GM23338 (cell line): ENCODE data around the gene ACVRL1. TPM values are rescaled to one million over a fixed set of nuclear protein-coding genes. Genes with fewer than 3 reads are reported as not detected.

ENCODE experiments used
- ATAC-seq: fragments of 200-7000 bp; cut with Tn5 transposase; 3 replicates; pipeline ENCODE4 v1.9.1; 2020
- DNase-seq: peaks from one replicate; pipeline ENCODE4 v3.0.0-alpha.2; 2015; ENCODE audit warnings: low spot score
- H2AFZ ChIP-seq: fragments of 200-600 bp; sonication (generic); 2 replicates; pipeline ENCODE4 v1.8.0; 2016; ENCODE audit warnings: antibody characterized with exemption, mild to moderate bottlenecking, moderate library complexity
- H3F3A ChIP-seq: fragments of 200-600 bp; sonication (generic); replicated peaks from 2 replicates; pipeline ENCODE4 v1.8.0; 2017; ENCODE audit warnings: antibody characterized with exemption, mixed run types, low read depth
- H3K27ac ChIP-seq: fragments of 200-600 bp; sonication (generic); 2 replicates; pipeline ENCODE4 v1.6.1; 2016; ENCODE audit warnings: low read depth
- H3K27me3 ChIP-seq: fragments of 200-600 bp; sonication (generic); 2 replicates; pipeline ENCODE4 v1.8.0; 2016; ENCODE audit warnings: mild to moderate bottlenecking, mixed run types, moderate library complexity; ENCODE audit not compliant: insufficient read depth
- H3K36me3 ChIP-seq: fragments of 200-600 bp; sonication (generic); 2 replicates; pipeline ENCODE4 v1.8.0; 2016; ENCODE audit warnings: mild to moderate bottlenecking; ENCODE audit not compliant: insufficient read depth
- H3K4me1 ChIP-seq: fragments of 200-600 bp; sonication (generic); 2 replicates; pipeline ENCODE4 v1.8.0; 2016; ENCODE audit warnings: mild to moderate bottlenecking, moderate library complexity; ENCODE audit not compliant: insufficient read depth
- H3K4me2 ChIP-seq: fragments of 200-600 bp; sonication (generic); 2 replicates; pipeline ENCODE4 v1.7.1; 2017; ENCODE audit warnings: mixed run types
- H3K4me3 ChIP-seq: fragments of 200-600 bp; sonication (generic); 2 replicates; pipeline ENCODE4 v1.6.1; 2016; ENCODE audit warnings: mixed run types
- H3K79me2 ChIP-seq: fragments of 200-600 bp; sonication (generic); replicated peaks from 2 replicates; pipeline ENCODE4 v1.8.0; 2017; ENCODE audit warnings: mild to moderate bottlenecking; ENCODE audit not compliant: insufficient read depth
- H3K9me2 ChIP-seq: fragments of 200-600 bp; sonication (generic); 2 replicates; pipeline ENCODE4 v1.8.0; 2017; ENCODE audit not compliant: insufficient read depth
- H4K20me1 ChIP-seq: fragments of 200-600 bp; sonication (generic); replicated peaks from 2 replicates; pipeline ENCODE4 v1.8.0; 2017; ENCODE audit warnings: mild to moderate bottlenecking; ENCODE audit not compliant: insufficient read depth
- H3K27ac Mint-ChIP-seq: 2 replicates; pipeline ENCODE4 v1.8.0; 2020; ENCODE audit warnings: inconsistent platforms, mild to moderate bottlenecking, moderate library complexity, mixed read lengths
- H3K27me3 Mint-ChIP-seq: 3 replicates; pipeline ENCODE4 v1.8.0; 2022; ENCODE audit warnings: low read depth, mild to moderate bottlenecking, moderate library complexity, mixed read lengths, inconsistent platforms; ENCODE audit not compliant: insufficient read depth, poor library complexity
- H3K36me3 Mint-ChIP-seq: 3 replicates; pipeline ENCODE4 v1.8.0; 2021; ENCODE audit warnings: low read depth, mild to moderate bottlenecking, inconsistent platforms, moderate library complexity, mixed read lengths
- H3K4me1 Mint-ChIP-seq: 3 replicates; pipeline ENCODE4 v1.8.0; 2020; ENCODE audit warnings: mild to moderate bottlenecking, inconsistent platforms, mixed read lengths
- H3K4me3 Mint-ChIP-seq: 3 replicates; pipeline ENCODE4 v1.8.0; 2021; ENCODE audit warnings: moderate library complexity, mild to moderate bottlenecking, inconsistent platforms, mixed read lengths
- H3K9me3 Mint-ChIP-seq: 3 replicates; pipeline ENCODE4 v1.8.0; 2020; ENCODE audit warnings: moderate library complexity, mild to moderate bottlenecking, inconsistent platforms, mixed read lengths
- CREB1 ChIP-seq: fragments of 250-450 bp; sonication (Bioruptor Pico); IDR thresholded peaks from 2 replicates; pipeline ENCODE4 v1.5.0; 2020; ENCODE audit warnings: low read depth, mild to moderate bottlenecking, moderate library complexity
- EZH2 ChIP-seq: fragments of 200-600 bp; sonication (generic); IDR thresholded peaks from one replicate; pipeline ENCODE4 v1.8.0; 2017; ENCODE audit warnings: antibody characterized with exemption, mild to moderate bottlenecking, low read depth; ENCODE audit not compliant: unreplicated experiment
- EZH2phosphoT487 ChIP-seq: fragments of 200-600 bp; sonication (generic); IDR thresholded peaks from one replicate; pipeline ENCODE4 v1.8.1; 2018; ENCODE audit warnings: antibody characterized with exemption; ENCODE audit not compliant: unreplicated experiment
- JUNB ChIP-seq: IDR thresholded peaks from one replicate; pipeline ENCODE4 v1.6.1; 2016; ENCODE audit warnings: antibody characterized with exemption; ENCODE audit not compliant: unreplicated experiment
- ZNF114 ChIP-seq: fragments of 250-450 bp; sonication (Bioruptor Pico); IDR thresholded peaks from 2 replicates; pipeline ENCODE4 v1.5.0; 2020; ENCODE audit warnings: mild to moderate bottlenecking, moderate library complexity
- ZNF331 ChIP-seq: fragments of 250-450 bp; sonication (Bioruptor Pico); IDR thresholded peaks from 2 replicates; pipeline ENCODE4 v1.5.0; 2020; ENCODE audit warnings: low read depth, mild to moderate bottlenecking, moderate library complexity
- polyA plus RNA-seq: library from polyadenylated mRNA; unstranded; fragments of >200 nt; fragmentation: Nextera tagmentation; extraction: Ambion mirVana; gene quantifications from 2 replicates; pipeline ENCODE4 v1.2.1, GENCODE V29; 2016
- total RNA-seq: library from RNA; depleted of rRNA; stranded (reverse); fragments of >200 nt; shearing (Covaris generic); gene quantifications from 2 replicates; pipeline ENCODE4 v1.2.3, GENCODE V29; 2014
- TF ChIP-seq, protein P1 (sequence below): IDR thresholded peaks from 2 replicates; pipeline ENCODE4 v1.6.1; 2016; ENCODE audit warnings: antibody characterized with exemption
- TF ChIP-seq, protein P2 (sequence below): IDR thresholded peaks from one replicate; pipeline ENCODE4 v1.6.1; 2018; ENCODE audit warnings: antibody characterized with exemption; ENCODE audit not compliant: unreplicated experiment
- TF ChIP-seq, protein P3 (sequence below), 2 experiments: fragments of 200-600 bp in 1 of 2; sonication (generic) in 1 of 2; conservative IDR thresholded peaks; 2 replicates each; pipeline versions ENCODE4 v1.5.1 to v1.6.1; 2016 to 2017; ENCODE audit warnings: antibody characterized with exemption in 2 of 2, low read depth in 2 of 2, mild to moderate bottlenecking in 2 of 2, moderate library complexity in 1 of 2
- TF ChIP-seq, protein P4 (sequence below): fragments of 250-450 bp; sonication (Bioruptor Pico); IDR thresholded peaks from 2 replicates; pipeline ENCODE4 v1.5.0; 2020; ENCODE audit warnings: mild to moderate bottlenecking, moderate library complexity

ACVRL1 gene
- total and polyA plus RNA-seq, 2 experiments from 2014 or later = 0.28 TPM; not detected in 1

DNA sequence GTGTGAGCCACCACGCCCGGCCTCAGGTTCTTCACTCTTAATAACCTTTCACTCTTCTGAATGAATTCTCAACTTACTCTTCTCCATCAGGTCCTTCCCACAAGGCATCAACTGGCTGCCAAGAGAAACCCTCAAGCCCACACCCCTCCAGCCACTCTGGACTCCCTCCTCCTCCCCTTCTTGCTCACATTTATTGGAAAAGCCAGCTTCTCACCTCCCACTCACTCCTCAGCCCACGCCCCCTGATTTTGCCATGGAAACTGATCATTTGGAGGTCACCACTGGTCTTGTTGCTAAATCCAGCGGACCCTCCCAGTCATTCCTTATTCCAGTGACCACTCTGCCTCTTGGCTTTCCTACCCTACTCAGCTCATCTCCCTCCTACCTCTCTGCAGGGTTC lies 26.8 kb downstream of the ACVRL1 start:
- Histone ChIP-seq H4K20me1 (no peaks in the 10 kb centered on the region), H3K4me1 (no peaks in the 10 kb centered on the region), H3K27ac (no peak overlapping the region), H3K4me3 (no peak overlapping the region), H3K9me2 (no peaks in the 10 kb centered on the region), H3F3A (no peaks in the 10 kb centered on the region), H3K4me2 (no peak overlapping the region), H3K27me3 (no peaks in the 10 kb centered on the region), H3K36me3 (no peaks in the 10 kb centered on the region), H2AFZ (no peak overlapping the region), H3K79me2 (no peaks in the 10 kb centered on the region)
- Mint-ChIP-seq H3K27ac (no peak overlapping the region), H3K9me3 (no peaks in the 10 kb centered on the region), H3K27me3 (peaks cover 3% of the 10 kb centered on the region), H3K36me3 (no peaks in the 10 kb centered on the region), H3K4me1 (peaks cover 2% of the 10 kb centered on the region; the same call in 2 of the 3 replicates), H3K4me3 (no peak overlapping the region)
- DNase-seq (no peak), ATAC-seq (no peak)
- TF ChIP-seq ZNF114 (CRISPR knock-in tag) = no peak
- TF ChIP-seq, protein P1, sequence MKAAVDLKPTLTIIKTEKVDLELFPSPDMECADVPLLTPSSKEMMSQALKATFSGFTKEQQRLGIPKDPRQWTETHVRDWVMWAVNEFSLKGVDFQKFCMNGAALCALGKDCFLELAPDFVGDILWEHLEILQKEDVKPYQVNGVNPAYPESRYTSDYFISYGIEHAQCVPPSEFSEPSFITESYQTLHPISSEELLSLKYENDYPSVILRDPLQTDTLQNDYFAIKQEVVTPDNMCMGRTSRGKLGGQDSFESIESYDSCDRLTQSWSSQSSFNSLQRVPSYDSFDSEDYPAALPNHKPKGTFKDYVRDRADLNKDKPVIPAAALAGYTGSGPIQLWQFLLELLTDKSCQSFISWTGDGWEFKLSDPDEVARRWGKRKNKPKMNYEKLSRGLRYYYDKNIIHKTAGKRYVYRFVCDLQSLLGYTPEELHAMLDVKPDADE = no peak
- no peak for TF ChIP-seq JUNB
- TF ChIP-seq CREB1 (CRISPR knock-in tag) = no peak
- TF ChIP-seq EZH2 = no peak
- TF ChIP-seq, protein P2, sequence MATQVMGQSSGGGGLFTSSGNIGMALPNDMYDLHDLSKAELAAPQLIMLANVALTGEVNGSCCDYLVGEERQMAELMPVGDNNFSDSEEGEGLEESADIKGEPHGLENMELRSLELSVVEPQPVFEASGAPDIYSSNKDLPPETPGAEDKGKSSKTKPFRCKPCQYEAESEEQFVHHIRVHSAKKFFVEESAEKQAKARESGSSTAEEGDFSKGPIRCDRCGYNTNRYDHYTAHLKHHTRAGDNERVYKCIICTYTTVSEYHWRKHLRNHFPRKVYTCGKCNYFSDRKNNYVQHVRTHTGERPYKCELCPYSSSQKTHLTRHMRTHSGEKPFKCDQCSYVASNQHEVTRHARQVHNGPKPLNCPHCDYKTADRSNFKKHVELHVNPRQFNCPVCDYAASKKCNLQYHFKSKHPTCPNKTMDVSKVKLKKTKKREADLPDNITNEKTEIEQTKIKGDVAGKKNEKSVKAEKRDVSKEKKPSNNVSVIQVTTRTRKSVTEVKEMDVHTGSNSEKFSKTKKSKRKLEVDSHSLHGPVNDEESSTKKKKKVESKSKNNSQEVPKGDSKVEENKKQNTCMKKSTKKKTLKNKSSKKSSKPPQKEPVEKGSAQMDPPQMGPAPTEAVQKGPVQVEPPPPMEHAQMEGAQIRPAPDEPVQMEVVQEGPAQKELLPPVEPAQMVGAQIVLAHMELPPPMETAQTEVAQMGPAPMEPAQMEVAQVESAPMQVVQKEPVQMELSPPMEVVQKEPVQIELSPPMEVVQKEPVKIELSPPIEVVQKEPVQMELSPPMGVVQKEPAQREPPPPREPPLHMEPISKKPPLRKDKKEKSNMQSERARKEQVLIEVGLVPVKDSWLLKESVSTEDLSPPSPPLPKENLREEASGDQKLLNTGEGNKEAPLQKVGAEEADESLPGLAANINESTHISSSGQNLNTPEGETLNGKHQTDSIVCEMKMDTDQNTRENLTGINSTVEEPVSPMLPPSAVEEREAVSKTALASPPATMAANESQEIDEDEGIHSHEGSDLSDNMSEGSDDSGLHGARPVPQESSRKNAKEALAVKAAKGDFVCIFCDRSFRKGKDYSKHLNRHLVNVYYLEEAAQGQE = no peak
- TF ChIP-seq, protein P3, sequence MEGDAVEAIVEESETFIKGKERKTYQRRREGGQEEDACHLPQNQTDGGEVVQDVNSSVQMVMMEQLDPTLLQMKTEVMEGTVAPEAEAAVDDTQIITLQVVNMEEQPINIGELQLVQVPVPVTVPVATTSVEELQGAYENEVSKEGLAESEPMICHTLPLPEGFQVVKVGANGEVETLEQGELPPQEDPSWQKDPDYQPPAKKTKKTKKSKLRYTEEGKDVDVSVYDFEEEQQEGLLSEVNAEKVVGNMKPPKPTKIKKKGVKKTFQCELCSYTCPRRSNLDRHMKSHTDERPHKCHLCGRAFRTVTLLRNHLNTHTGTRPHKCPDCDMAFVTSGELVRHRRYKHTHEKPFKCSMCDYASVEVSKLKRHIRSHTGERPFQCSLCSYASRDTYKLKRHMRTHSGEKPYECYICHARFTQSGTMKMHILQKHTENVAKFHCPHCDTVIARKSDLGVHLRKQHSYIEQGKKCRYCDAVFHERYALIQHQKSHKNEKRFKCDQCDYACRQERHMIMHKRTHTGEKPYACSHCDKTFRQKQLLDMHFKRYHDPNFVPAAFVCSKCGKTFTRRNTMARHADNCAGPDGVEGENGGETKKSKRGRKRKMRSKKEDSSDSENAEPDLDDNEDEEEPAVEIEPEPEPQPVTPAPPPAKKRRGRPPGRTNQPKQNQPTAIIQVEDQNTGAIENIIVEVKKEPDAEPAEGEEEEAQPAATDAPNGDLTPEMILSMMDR (conservative IDR thresholded peaks at IDR 0.05; ENCODE audit: low read depth in 2 of 2) = no peak
- no peak for TF ChIP-seq EZH2phosphoT487
- TF ChIP-seq, protein P4, sequence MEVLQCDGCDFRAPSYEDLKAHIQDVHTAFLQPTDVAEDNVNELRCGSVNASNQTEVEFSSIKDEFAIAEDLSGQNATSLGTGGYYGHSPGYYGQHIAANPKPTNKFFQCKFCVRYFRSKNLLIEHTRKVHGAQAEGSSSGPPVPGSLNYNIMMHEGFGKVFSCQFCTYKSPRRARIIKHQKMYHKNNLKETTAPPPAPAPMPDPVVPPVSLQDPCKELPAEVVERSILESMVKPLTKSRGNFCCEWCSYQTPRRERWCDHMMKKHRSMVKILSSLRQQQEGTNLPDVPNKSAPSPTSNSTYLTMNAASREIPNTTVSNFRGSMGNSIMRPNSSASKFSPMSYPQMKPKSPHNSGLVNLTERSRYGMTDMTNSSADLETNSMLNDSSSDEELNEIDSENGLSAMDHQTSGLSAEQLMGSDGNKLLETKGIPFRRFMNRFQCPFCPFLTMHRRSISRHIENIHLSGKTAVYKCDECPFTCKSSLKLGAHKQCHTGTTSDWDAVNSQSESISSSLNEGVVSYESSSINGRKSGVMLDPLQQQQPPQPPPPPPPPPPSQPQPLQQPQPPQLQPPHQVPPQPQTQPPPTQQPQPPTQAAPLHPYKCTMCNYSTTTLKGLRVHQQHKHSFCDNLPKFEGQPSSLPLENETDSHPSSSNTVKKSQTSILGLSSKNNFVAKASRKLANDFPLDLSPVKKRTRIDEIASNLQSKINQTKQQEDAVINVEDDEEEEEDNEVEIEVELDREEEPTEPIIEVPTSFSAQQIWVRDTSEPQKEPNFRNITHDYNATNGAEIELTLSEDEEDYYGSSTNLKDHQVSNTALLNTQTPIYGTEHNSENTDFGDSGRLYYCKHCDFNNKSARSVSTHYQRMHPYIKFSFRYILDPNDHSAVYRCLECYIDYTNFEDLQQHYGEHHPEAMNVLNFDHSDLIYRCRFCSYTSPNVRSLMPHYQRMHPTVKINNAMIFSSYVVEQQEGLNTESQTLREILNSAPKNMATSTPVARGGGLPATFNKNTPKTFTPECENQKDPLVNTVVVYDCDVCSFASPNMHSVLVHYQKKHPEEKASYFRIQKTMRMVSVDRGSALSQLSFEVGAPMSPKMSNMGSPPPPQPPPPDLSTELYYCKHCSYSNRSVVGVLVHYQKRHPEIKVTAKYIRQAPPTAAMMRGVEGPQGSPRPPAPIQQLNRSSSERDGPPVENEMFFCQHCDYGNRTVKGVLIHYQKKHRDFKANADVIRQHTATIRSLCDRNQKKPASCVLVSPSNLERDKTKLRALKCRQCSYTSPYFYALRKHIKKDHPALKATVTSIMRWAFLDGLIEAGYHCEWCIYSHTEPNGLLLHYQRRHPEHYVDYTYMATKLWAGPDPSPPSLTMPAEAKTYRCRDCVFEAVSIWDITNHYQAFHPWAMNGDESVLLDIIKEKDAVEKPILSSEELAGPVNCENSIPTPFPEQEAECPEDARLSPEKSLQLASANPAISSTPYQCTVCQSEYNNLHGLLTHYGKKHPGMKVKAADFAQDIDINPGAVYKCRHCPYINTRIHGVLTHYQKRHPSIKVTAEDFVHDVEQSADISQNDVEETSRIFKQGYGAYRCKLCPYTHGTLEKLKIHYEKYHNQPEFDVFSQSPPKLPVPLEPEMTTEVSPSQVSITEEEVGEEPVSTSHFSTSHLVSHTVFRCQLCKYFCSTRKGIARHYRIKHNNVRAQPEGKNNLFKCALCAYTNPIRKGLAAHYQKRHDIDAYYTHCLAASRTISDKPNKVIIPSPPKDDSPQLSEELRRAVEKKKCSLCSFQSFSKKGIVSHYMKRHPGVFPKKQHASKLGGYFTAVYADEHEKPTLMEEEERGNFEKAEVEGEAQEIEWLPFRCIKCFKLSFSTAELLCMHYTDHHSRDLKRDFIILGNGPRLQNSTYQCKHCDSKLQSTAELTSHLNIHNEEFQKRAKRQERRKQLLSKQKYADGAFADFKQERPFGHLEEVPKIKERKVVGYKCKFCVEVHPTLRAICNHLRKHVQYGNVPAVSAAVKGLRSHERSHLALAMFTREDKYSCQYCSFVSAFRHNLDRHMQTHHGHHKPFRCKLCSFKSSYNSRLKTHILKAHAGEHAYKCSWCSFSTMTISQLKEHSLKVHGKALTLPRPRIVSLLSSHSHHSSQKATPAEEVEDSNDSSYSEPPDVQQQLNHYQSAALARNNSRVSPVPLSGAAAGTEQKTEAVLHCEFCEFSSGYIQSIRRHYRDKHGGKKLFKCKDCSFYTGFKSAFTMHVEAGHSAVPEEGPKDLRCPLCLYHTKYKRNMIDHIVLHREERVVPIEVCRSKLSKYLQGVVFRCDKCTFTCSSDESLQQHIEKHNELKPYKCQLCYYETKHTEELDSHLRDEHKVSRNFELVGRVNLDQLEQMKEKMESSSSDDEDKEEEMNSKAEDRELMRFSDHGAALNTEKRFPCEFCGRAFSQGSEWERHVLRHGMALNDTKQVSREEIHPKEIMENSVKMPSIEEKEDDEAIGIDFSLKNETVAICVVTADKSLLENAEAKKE (CRISPR knock-in tag) = no peak
- no peak for TF ChIP-seq ZNF331
